ENCODE data around the gene DAAM2.

- TF ChIP-seq CTCF (conservative IDR thresholded peaks at IDR 0.05; ENCODE audit: low read depth, low read length): no peak
- TF ChIP-seq EZH2 (IDR thresholded peaks at IDR 0.05; ENCODE audit: borderline replicate concordance, low read depth, low read length, poor library complexity, severe bottlenecking): no peak
Observed at GRCh38 chr6:39824030-39824926, 32.1 kb downstream of the DAAM2 start.

Measured in A673 (cell line).